ENCODE data around the gene SBF2.

DNA sequence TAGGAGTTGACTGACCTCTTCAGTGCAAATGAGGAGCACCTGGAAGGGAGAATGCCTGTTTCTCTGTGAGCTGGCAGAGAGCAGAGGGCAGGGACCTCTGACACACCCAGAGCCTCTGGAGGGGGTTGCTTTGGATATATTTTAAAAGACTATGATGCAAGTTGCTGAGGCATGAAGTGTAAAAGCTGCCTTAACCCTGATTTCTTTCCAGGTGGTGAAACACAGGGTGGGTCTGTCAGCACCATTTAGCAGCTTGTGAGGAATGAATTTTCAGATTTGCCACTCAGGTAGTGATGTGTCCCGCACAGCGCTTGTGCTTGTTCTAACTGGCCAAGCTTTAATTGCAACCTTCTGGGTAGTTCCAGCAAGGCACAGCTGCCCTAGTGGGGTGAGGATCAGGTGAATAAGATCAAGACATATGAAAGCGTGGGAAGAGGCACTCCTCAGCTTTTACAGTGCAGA is 540.0 kb downstream of the SBF2 start:
- TF ChIP-seq, protein P1, sequence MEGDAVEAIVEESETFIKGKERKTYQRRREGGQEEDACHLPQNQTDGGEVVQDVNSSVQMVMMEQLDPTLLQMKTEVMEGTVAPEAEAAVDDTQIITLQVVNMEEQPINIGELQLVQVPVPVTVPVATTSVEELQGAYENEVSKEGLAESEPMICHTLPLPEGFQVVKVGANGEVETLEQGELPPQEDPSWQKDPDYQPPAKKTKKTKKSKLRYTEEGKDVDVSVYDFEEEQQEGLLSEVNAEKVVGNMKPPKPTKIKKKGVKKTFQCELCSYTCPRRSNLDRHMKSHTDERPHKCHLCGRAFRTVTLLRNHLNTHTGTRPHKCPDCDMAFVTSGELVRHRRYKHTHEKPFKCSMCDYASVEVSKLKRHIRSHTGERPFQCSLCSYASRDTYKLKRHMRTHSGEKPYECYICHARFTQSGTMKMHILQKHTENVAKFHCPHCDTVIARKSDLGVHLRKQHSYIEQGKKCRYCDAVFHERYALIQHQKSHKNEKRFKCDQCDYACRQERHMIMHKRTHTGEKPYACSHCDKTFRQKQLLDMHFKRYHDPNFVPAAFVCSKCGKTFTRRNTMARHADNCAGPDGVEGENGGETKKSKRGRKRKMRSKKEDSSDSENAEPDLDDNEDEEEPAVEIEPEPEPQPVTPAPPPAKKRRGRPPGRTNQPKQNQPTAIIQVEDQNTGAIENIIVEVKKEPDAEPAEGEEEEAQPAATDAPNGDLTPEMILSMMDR (IDR thresholded peaks at IDR 0.05; ENCODE audit: borderline replicate concordance, extremely low read depth, low read length, poor library complexity, severe bottlenecking), result no peak
- no peak for TF ChIP-seq EZH2 (IDR thresholded peaks at IDR 0.05; ENCODE audit: borderline replicate concordance, low read depth, low read length, severe bottlenecking)
